Mucosa of descending colon (tissue), 3 donors: ENCODE measurements around the gene CBX8. TPM values are rescaled to one million over a fixed set of nuclear protein-coding genes. Genes with fewer than 3 reads are reported as not detected.

Experiments used
- ATAC-seq: fragments of 200-7000 bp; cut with Tn5 transposase; one replicate; pipeline ENCODE4 v1.9.1; 2020; ENCODE audit warnings: mild to moderate bottlenecking, moderate library complexity
- DNase-seq, 3 donors: peaks; one replicate each; pipeline ENCODE4 v3.0.0-alpha.2; 2020
- H3K36me3 ChIP-seq: fragments of 200-600 bp; one replicate; pipeline ENCODE4 v1.8.0; 2021; ENCODE audit warnings: low read depth, mild to moderate bottlenecking
- H3K4me1 ChIP-seq: fragments of 200-600 bp; one replicate; pipeline ENCODE4 v1.8.0; 2021; ENCODE audit warnings: low read depth, mild to moderate bottlenecking
- H3K4me3 ChIP-seq: fragments of 200-600 bp; one replicate; pipeline ENCODE4 v1.8.0; 2021; ENCODE audit warnings: mild to moderate bottlenecking
- H3K9me3 ChIP-seq: fragments of 200-600 bp; one replicate; pipeline ENCODE4 v1.8.0; 2021; ENCODE audit warnings: mild to moderate bottlenecking
- intact Hi-C, 2 donors: fragments of 100-400 bp; cut with DNase I in 1 of 2; cut with micrococcal nuclease in 1 of 2; formaldehyde crosslinking; loops; one replicate each; pipeline versions ENCODE4 v1.11.0 to v1.11.1; 2022; cut with DNase I, micrococcal nuclease
- total RNA-seq, 3 donors: library from RNA; stranded (reverse); fragmentation: NEBNext Ultra II Directional in 2 of 3; extraction: Animal tissue kit (Norgen Biotek cat#: 25700) in 2 of 3; gene quantifications; one replicate each; pipeline versions ENCODE4 v1.2.1 to v1.2.4, GENCODE V29; 2021 to 2023
- TF ChIP-seq, protein P1 (sequence below): fragments of 200-600 bp; IDR thresholded peaks from one replicate; pipeline ENCODE4 v1.8.0; 2022; ENCODE audit warnings: antibody characterized with exemption, mild to moderate bottlenecking
- donor health status: DM: no; HTN: no; CAD: no; lungs with moderate emphysema.
- donor health status: DM: no; HTN: no; CAD: no.
- donor health status: DM: no; HTN: yes; CAD: no.

Gene CBX8
- total RNA-seq, 3 donors from 2014 or later: 3.4 to 4.7 (median 4.0) TPM

GRCh38 chr17:79785900-79786810 lies 10.7 kb downstream of the CBX8 start:
- intact Hi-C loops: no loop called here
- ATAC-seq (no peak), DNase-seq (no peak)
- peaks cover 7% of the 10 kb centered on the region for H3K4me1 ChIP-seq
- H3K4me3 ChIP-seq: no peak overlapping the region
- TF ChIP-seq, protein P1, sequence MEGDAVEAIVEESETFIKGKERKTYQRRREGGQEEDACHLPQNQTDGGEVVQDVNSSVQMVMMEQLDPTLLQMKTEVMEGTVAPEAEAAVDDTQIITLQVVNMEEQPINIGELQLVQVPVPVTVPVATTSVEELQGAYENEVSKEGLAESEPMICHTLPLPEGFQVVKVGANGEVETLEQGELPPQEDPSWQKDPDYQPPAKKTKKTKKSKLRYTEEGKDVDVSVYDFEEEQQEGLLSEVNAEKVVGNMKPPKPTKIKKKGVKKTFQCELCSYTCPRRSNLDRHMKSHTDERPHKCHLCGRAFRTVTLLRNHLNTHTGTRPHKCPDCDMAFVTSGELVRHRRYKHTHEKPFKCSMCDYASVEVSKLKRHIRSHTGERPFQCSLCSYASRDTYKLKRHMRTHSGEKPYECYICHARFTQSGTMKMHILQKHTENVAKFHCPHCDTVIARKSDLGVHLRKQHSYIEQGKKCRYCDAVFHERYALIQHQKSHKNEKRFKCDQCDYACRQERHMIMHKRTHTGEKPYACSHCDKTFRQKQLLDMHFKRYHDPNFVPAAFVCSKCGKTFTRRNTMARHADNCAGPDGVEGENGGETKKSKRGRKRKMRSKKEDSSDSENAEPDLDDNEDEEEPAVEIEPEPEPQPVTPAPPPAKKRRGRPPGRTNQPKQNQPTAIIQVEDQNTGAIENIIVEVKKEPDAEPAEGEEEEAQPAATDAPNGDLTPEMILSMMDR: no peak
- no peaks in the 10 kb centered on the region for H3K36me3 ChIP-seq
- no peaks in the 10 kb centered on the region for H3K9me3 ChIP-seq

DNA sequence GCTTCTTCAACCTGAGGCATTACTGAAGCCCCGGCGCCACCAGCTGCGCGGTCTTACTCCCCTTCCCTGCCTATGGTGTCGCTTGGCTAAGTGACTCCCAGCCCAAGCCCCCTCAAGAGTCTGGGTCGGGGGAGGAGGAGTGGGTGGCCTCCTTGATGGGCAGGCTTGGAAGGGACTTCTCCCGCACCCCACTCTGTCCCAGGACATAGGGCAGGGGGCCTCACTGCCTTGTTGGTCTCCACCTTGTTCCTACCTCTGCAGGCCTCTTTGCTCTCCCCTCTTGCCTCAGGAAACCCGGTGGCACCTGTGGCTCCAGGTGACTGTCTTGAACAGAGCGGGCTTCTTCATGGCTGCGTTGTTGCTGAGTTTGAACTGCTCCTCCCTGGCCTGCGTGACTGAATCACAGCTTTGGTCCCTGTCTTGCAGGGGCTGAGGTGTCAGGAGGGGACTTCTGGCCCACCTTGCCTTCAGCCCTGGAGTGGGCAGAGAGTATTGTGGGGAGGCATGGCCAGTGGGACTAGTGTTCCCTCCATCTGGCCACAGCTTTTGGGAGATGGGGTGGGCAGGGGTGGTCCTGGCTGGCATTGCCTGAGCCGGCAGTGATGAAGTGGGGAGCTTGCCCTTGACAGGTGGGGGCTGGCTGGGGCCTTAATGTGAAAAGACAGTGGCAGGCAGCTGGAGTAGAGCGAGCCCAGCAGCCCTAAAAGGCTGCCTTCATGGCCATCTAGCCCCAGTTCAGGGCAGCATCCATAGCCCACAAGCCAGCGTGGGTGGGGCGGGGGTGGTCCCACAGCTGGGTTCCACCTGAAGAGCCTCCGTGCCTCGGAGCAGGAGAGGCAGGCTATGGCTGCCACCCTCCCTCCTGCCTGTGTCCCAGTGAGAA lies 11.6 kb downstream of the CBX8 start:
- no peak overlapping the region for H3K4me3 ChIP-seq
- intact Hi-C loops: no loop called here
- ATAC-seq (no peak), DNase-seq (no peak)
- TF ChIP-seq, protein P1: no peak
- peaks cover 6% of the 10 kb centered on the region for H3K4me1 ChIP-seq
- no peaks in the 10 kb centered on the region for H3K9me3 ChIP-seq
- H3K36me3 ChIP-seq: no peaks in the 10 kb centered on the region

DNA sequence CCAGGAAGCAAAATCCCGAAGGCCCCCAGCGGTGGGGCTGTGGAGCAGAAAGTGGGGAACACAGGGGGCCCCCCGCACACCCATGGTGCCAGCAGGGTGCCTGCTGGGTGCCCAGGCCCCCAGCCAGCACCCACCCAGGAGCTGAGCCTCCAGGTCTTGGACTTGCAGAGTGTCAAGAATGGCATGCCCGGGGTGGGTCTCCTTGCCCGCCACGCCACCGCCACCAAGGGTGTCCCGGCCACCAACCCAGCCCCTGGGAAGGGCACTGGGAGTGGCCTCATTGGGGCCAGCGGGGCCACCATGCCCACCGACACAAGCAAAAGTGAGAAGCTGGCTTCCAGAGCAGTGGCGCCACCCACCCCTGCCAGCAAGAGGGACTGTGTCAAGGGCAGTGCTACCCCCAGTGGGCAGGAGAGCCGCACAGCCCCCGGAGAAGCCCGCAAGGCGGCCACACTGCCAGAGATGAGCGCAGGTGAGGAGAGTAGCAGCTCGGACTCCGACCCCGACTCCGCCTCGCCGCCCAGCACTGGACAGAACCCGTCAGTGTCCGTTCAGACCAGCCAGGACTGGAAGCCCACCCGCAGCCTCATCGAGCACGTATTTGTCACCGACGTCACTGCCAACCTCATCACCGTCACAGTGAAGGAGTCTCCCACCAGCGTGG lies 12.4 kb downstream of the CBX8 start:
- no peak overlapping the region for H3K4me3 ChIP-seq
- ATAC-seq (no peak), DNase-seq (no peak)
- TF ChIP-seq, protein P1: no peak
- H3K4me1 ChIP-seq: no peaks in the 10 kb centered on the region
- H3K36me3 ChIP-seq: no peaks in the 10 kb centered on the region
- H3K9me3 ChIP-seq: no peaks in the 10 kb centered on the region
- intact Hi-C loops: no loop called here

DNA sequence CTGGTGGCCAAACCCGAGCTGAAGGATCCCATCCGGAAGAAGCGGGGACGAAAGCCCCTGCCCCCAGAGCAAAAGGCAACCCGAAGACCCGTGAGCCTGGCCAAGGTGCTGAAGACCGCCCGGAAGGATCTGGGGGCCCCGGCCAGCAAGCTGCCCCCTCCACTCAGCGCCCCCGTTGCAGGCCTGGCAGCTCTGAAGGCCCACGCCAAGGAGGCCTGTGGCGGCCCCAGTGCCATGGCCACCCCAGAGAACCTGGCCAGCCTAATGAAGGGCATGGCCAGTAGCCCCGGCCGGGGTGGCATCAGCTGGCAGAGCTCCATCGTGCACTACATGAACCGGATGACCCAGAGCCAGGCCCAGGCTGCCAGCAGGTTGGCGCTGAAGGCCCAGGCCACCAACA lies 13.0 kb downstream of the CBX8 start:
- Histone ChIP-seq H3K4me1 (peaks cover 3% of the 10 kb centered on the region), H3K9me3 (no peaks in the 10 kb centered on the region), H3K4me3 (no peak overlapping the region), H3K36me3 (no peaks in the 10 kb centered on the region)
- DNase-seq (no peak), ATAC-seq (no peak)
- TF ChIP-seq, protein P1: no peak
- intact Hi-C loops: no loop called here

DNA sequence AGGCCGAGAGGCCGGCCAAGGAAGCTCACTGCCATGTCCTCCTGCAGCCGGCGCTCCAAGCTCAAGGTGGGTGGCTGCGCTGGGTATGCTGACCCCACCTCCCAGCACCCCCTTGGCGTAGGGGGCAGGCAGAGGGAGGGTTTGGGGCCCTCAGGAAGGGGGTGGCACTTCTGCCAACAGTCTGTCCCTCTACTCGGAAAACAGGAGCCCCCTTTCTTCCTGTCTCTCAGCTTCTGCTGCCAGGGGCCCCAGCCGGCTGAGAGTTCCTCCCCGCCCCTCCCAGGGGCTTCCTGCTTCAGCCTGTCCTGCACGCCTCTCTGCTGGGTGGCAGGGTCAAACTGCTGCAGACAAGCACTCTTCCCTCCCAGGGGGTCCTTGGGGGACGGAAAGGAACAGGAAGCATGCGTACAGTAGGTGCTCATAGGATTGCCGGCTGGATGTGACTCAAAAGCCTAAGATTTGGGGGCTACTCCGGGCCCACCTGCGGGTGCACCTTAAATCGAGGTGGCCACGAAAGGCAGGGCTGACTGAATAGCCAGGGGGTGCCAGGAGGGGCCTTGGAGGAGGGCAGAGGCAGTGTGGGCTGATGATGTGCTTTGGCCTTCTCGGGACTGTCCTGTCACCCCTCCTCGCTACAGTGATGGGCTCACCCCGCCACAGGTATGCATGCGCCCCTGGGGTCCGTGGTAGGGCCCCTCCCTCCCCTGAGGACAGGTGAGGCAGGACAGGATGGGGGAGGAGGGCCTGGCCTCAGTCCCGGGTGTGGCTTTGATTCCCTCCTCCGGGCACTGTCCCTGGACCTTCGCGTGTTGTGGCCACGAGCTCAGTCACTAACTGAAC lies 14.9 kb downstream of the CBX8 start:
- intact Hi-C loops: no loop called here
- no peaks in the 10 kb centered on the region for H3K36me3 ChIP-seq
- peaks cover 17% of the 10 kb centered on the region for H3K4me1 ChIP-seq
- no peaks in the 10 kb centered on the region for H3K9me3 ChIP-seq
- DNase-seq (no peak), ATAC-seq (no peak)
- TF ChIP-seq, protein P1: no peak
- H3K4me3 ChIP-seq: no peak overlapping the region
